HepG2 (cell line): ENCODE results near the gene HPS4.

Source experiments
- EHMT2 ChIP-seq: fragments of 200-600 bp; sonication (generic); IDR thresholded peaks from 2 replicates; pipeline ENCODE4 v1.7.0; 2017; ENCODE audit warnings: antibody characterized with exemption, low read depth, low read length, borderline replicate concordance
- EZH2 ChIP-seq: conservative IDR thresholded peaks from 2 replicates; pipeline ENCODE4 v1.6.1; 2012; ENCODE audit warnings: mild to moderate bottlenecking, low read depth, low read length, moderate library complexity
- POLR2A ChIP-seq, 2 experiments: IDR thresholded peaks; 2 replicates each; pipeline ENCODE4 v1.6.1; 2011; ENCODE audit warnings: low read depth in 2 of 2, low read length in 2 of 2, mild to moderate bottlenecking in 1 of 2, moderate library complexity in 1 of 2; ENCODE audit not compliant: insufficient read depth in 1 of 2
- POLR2AphosphoS5 ChIP-seq: IDR thresholded peaks from 2 replicates; pipeline ENCODE4 v1.6.1; 2012; ENCODE audit warnings: low read depth, low read length
- YY1 ChIP-seq: IDR thresholded peaks from 2 replicates; pipeline ENCODE4 v1.6.1; 2011; ENCODE audit warnings: low read length, low read depth, moderate library complexity, mild to moderate bottlenecking; ENCODE audit not compliant: insufficient read depth, insufficient replicate concordance
- ZMYM3 ChIP-seq: sonication (generic); formaldehyde crosslinking; IDR thresholded peaks from 2 replicates; pipeline ENCODE4 v1.5.1; 2020; ENCODE audit warnings: mild to moderate bottlenecking, missing genetic modification reagents
- ZNF570 ChIP-seq: sonication (generic); formaldehyde crosslinking; IDR thresholded peaks from 2 replicates; pipeline ENCODE4 v1.4.0; 2020; ENCODE audit warnings: mild to moderate bottlenecking, missing genetic modification reagents, borderline replicate concordance
- TF ChIP-seq, protein P1 (sequence below): sonication (generic); formaldehyde crosslinking; IDR thresholded peaks from 2 replicates; pipeline ENCODE4 v1.5.0; 2020; ENCODE audit warnings: mild to moderate bottlenecking, missing genetic modification reagents, moderate library complexity
- TF ChIP-seq, protein P2 (sequence below): sonication (generic); formaldehyde crosslinking; IDR thresholded peaks from 2 replicates; pipeline ENCODE4 v1.5.0; 2020; ENCODE audit warnings: mild to moderate bottlenecking, missing genetic modification reagents

DNA sequence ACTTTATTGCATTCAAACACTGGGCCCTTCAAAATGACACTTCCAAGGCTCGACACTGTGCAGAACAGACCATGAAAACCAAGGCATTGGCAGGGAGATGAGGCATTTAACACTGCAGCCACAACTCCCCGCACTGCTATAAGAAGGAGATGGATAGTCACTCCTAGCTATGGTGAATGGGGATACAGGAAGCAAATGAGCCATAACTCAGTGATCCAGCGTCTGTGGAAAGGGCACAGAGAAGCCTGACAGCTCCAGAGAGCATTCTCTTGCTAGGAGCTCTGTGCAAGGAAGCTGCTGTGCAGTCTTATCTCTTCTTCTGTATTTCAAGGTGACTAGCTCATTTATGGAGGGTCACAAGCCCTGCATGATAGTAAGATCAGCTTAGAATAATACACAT lies 20.9 kb downstream of the HPS4 start:
- TF ChIP-seq POLR2AphosphoS5 (no peak), POLR2A (IDR thresholded peaks at IDR 0.05; ENCODE audit: insufficient read depth in 1 of 2, low read depth in 2 of 2, low read length in 2 of 2) (no peak), EZH2 (no peak), ZNF570 (CRISPR knock-in tag) (no peak), ZMYM3 (no peak), EHMT2 (no peak), YY1 (no peak)
- TF ChIP-seq, protein P1, sequence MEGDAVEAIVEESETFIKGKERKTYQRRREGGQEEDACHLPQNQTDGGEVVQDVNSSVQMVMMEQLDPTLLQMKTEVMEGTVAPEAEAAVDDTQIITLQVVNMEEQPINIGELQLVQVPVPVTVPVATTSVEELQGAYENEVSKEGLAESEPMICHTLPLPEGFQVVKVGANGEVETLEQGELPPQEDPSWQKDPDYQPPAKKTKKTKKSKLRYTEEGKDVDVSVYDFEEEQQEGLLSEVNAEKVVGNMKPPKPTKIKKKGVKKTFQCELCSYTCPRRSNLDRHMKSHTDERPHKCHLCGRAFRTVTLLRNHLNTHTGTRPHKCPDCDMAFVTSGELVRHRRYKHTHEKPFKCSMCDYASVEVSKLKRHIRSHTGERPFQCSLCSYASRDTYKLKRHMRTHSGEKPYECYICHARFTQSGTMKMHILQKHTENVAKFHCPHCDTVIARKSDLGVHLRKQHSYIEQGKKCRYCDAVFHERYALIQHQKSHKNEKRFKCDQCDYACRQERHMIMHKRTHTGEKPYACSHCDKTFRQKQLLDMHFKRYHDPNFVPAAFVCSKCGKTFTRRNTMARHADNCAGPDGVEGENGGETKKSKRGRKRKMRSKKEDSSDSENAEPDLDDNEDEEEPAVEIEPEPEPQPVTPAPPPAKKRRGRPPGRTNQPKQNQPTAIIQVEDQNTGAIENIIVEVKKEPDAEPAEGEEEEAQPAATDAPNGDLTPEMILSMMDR, result no peak
- TF ChIP-seq, protein P2, sequence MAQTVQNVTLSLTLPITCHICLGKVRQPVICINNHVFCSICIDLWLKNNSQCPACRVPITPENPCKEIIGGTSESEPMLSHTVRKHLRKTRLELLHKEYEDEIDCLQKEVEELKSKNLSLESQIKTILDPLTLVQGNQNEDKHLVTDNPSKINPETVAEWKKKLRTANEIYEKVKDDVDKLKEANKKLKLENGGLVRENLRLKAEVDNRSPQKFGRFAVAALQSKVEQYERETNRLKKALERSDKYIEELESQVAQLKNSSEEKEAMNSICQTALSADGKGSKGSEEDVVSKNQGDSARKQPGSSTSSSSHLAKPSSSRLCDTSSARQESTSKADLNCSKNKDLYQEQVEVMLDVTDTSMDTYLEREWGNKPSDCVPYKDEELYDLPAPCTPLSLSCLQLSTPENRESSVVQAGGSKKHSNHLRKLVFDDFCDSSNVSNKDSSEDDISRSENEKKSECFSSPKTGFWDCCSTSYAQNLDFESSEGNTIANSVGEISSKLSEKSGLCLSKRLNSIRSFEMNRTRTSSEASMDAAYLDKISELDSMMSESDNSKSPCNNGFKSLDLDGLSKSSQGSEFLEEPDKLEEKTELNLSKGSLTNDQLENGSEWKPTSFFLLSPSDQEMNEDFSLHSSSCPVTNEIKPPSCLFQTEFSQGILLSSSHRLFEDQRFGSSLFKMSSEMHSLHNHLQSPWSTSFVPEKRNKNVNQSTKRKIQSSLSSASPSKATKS (CRISPR knock-in tag), result no peak
